Karpas-422 (cell line): Measurements from ENCODE around the gene PSMB10. TPM values are rescaled to one million over a fixed set of nuclear protein-coding genes. Genes with fewer than 3 reads are reported as not detected.
A peak's percentile ranks its signal among the peaks of the same experiment; 100 is the strongest.

Experiments
- DNase-seq: peaks from one replicate; pipeline ENCODE4 v3.0.0-alpha.2; 2015
- H2AFZ ChIP-seq: fragments of 200-600 bp; sonication (generic); 2 replicates; pipeline ENCODE4 v1.6.1; 2014; ENCODE audit warnings: antibody characterized with exemption, low read length, mixed read lengths
- H3K27ac ChIP-seq: fragments of 200-600 bp; sonication (generic); 2 replicates; pipeline ENCODE4 v1.5.1; 2014; ENCODE audit warnings: mild to moderate bottlenecking, low read length, moderate library complexity
- H3K27me3 ChIP-seq: fragments of 200-600 bp; sonication (generic); 2 replicates; pipeline ENCODE4 v1.6.1; 2014; ENCODE audit warnings: low read length, mixed read lengths
- H3K36me3 ChIP-seq: fragments of 200-600 bp; sonication (generic); 2 replicates; pipeline ENCODE4 v1.6.1; 2014; ENCODE audit warnings: low read length, mixed read lengths; ENCODE audit not compliant: insufficient read depth
- H3K4me1 ChIP-seq: fragments of 200-600 bp; sonication (generic); 2 replicates; pipeline ENCODE4 v1.6.1; 2014; ENCODE audit warnings: mild to moderate bottlenecking, low read length, mixed read lengths
- H3K4me2 ChIP-seq: fragments of 200-600 bp; sonication (generic); 2 replicates; pipeline ENCODE4 v1.6.1; 2014; ENCODE audit warnings: low read length, low read depth, mild to moderate bottlenecking; ENCODE audit not compliant: poor library complexity, severe bottlenecking
- H3K4me3 ChIP-seq: fragments of 200-600 bp; sonication (generic); 2 replicates; pipeline ENCODE4 v1.5.1; 2014; ENCODE audit warnings: mild to moderate bottlenecking, antibody characterized with exemption, low read length, mixed read lengths
- H3K79me2 ChIP-seq: fragments of 200-600 bp; sonication (generic); 2 replicates; pipeline ENCODE4 v1.6.1; 2014; ENCODE audit warnings: mild to moderate bottlenecking, low read length, mixed read lengths
- H3K9ac ChIP-seq: fragments of 200-600 bp; sonication (generic); 2 replicates; pipeline ENCODE4 v1.6.0; 2014; ENCODE audit warnings: low read length
- H3K9me2 ChIP-seq: fragments of 200-600 bp; sonication (generic), shearing (Covaris generic); replicated peaks from 2 replicates; pipeline ENCODE4 v1.6.0; 2014; ENCODE audit warnings: mild to moderate bottlenecking, low read length, moderate library complexity; ENCODE audit not compliant: insufficient read depth
- H3K9me3 ChIP-seq: fragments of 300-700, 200-600 bp; sonication (generic); 2 replicates; pipeline ENCODE4 v1.6.1; 2014; ENCODE audit warnings: low read length, mixed read lengths
- H4K20me1 ChIP-seq: fragments of 200-600 bp; sonication (generic); 2 replicates; pipeline ENCODE4 v1.6.1; 2014; ENCODE audit warnings: mild to moderate bottlenecking, antibody characterized with exemption, low read length, low read depth; ENCODE audit not compliant: insufficient read depth
- total RNA-seq: library from RNA; depleted of rRNA; stranded (reverse); fragments of >200 nt; shearing (Covaris generic); gene quantifications from 2 replicates; pipeline ENCODE4 v1.2.3, GENCODE V29; 2014; ENCODE audit warnings: low replicate concordance; rRNA removed

The PSMB10 gene
- total RNA-seq, result 92.4 and 264 TPM in 2 replicates

DNA sequence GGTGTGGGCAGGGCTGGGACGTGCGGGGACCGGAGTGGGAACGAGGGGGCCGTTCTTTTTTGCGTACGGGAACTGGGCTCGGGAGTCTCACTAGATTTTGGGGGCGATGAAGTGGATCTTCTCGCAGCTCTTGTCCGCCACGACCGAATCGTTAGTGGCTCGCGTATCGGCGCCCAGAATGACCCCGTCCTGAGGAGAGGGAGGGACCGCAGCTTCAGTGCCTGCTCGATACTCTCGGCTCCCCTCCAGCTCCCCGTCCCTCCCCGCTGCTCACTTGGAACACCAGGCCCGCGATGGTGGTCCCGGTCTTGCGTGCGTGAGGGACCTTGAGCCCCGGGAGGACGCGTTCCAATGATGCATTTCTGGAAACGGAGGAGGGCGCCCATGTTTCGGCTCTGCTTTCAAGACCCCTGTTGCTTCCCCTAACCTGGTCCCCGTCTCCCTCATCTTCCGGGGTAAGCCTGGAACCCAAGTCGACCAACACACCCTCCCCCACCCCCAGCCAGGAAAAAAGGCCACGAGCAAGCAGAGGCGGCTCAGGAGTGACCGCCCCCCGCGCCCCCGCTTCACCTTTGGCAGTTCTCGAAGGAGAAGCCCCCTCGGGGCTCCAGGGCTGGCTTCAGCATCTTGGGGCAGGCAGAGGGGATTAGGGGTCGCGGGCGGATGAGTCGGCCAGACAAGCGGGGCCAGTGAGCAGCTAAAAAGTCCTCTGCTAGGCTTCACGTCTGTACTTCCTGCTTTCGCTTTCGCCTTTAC lies at the start of gene PSMB10:
PSMB10 (minus strand) TSS at position 727 of the 756 bp plus-strand sequence; CDS start at position 626, 101 bp downstream.
- Histone ChIP-seq H3K27me3 (no peaks in the 10 kb centered on the region), H3K4me2 (peak within 1 kb of the TSS; percentile 77), H3K36me3 (peaks cover 19% of the 10 kb centered on the region; the same call in 1 of the 2 replicates), H3K9ac (peak within 1 kb of the TSS; percentile 98), H3K4me1 (peaks cover 27% of the 10 kb centered on the region), H4K20me1 (no peaks in the 10 kb centered on the region; the same call in 1 of the 2 replicates), H3K79me2 (peaks cover 34% of the 10 kb centered on the region), H3K27ac (peak within 1 kb of the TSS; percentile 89), H3K9me3 (no peaks in the 10 kb centered on the region), H2AFZ (no peak within 1 kb of the TSS), H3K4me3 (peak within 1 kb of the TSS; percentile 91), H3K9me2 (no peaks in the 10 kb centered on the region)
- no peak for DNase-seq

DNA sequence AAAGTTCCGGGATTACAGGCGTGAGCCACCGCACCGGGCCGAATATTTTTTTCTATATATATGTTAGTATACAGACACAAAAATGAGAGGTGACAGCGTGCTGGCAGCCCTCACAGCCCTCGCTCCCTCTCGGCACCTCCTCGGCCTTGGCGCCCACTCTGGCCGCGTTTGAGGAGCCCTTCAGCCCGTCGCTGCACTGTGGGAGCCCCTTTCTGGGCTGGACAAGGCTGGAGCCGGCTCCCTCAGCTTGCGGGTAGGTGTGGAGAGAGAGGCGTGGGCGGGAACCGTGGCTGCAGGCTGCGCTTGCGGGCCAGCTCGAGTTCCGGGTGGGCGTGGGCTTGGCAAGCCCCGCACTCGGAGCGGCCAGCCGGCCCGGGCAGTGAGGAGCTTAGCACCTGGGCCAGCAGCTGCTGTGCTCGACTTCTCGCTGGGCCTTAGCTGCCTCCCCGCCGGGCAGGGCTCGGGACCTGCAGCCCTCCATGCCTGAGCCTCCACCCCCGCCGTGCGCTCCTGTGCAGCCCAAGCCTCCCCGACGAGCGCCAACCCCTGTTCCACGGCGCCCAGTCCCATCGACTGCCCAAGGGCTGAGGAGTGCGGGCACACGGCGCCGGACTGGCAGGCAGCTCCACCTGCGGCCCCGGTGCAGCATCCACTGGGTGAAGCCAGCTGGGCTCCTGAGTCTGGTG lies 45.5 kb upstream of the PSMB10 start:
- H3K4me3 ChIP-seq, result no peak overlapping the region
- H3K27me3 ChIP-seq, result no peaks in the 10 kb centered on the region
- no peak overlapping the region for H3K9ac ChIP-seq
- peaks cover 6% of the 10 kb centered on the region; the same call in 1 of the 2 replicates for H3K4me1 ChIP-seq
- H2AFZ ChIP-seq, result no peak overlapping the region
- DNase-seq, result no peak
- H3K9me2 ChIP-seq, result no peaks in the 10 kb centered on the region
- no peaks in the 10 kb centered on the region for H3K9me3 ChIP-seq
- H3K27ac ChIP-seq, result no peak overlapping the region
- no peak overlapping the region for H3K4me2 ChIP-seq
- H3K79me2 ChIP-seq, result no peaks in the 10 kb centered on the region
- H3K36me3 ChIP-seq, result no peaks in the 10 kb centered on the region
- H4K20me1 ChIP-seq, result no peaks in the 10 kb centered on the region

GRCh38 chr16:67979955-67980678 lies 43.5 kb upstream of the PSMB10 start, which contains the start of gene DPEP3:
Gene DPEP3, minus strand, starts transcription at chr16:67980499. Its CDS starts 119 bp downstream, at chr16:67980380.
- H3K9me2 ChIP-seq, result no peaks in the 10 kb centered on the region
- no peaks in the 10 kb centered on the region for H3K9me3 ChIP-seq
- H3K4me3 ChIP-seq, result no peak within 1 kb of the TSS
- H3K9ac ChIP-seq, result no peak within 1 kb of the TSS
- no peak within 1 kb of the TSS for H3K4me2 ChIP-seq
- peaks cover 6% of the 10 kb centered on the region; the same call in 1 of the 2 replicates for H3K4me1 ChIP-seq
- no peaks in the 10 kb centered on the region for H4K20me1 ChIP-seq
- DNase-seq, result no peak
- H3K27me3 ChIP-seq, result no peaks in the 10 kb centered on the region
- no peak within 1 kb of the TSS for H2AFZ ChIP-seq
- H3K27ac ChIP-seq, result no peak within 1 kb of the TSS
- no peaks in the 10 kb centered on the region for H3K79me2 ChIP-seq
- H3K36me3 ChIP-seq, result no peaks in the 10 kb centered on the region

DNA sequence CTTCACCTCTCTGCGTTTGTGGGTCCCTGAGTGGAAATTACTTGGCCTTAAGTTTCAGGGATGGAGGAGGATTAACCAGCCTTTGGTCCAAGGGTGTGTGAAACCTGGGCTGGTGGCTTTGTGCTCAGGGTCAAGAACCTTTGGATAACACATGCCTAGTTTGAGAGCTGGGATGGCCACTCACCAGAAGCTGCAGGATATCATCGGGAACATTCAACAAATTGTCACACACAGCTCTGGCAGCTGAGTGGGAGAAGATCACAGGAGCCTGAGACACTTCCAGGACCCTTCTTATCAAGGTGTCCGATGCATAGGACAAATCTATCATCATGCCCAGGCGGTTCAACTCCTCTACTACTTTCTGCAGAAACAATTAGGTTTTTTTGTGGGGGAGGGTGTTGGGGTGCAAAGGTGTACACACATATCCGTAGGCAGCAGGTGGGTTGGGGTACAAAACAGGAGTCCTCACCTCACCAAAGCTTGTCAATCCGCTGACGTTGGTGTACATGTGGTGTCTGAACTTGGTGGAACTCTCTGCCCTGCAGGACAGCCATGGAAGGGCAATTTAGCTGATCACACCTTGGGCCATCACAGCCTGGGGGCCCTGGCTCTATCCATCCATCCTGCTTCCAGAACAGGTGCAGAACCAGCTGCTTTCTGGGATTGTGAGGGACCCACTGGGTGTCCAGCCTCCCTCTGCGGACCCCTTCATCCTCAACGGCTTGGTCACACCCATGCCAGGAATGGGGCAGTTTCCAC lies 41.0 kb upstream of the PSMB10 start:
- no peak overlapping the region for H2AFZ ChIP-seq
- no peak overlapping the region for H3K4me2 ChIP-seq
- no peaks in the 10 kb centered on the region for H3K27me3 ChIP-seq
- no peaks in the 10 kb centered on the region for H3K79me2 ChIP-seq
- no peaks in the 10 kb centered on the region for H3K9me3 ChIP-seq
- no peaks in the 10 kb centered on the region for H3K36me3 ChIP-seq
- no peaks in the 10 kb centered on the region for H4K20me1 ChIP-seq
- no peaks in the 10 kb centered on the region for H3K4me1 ChIP-seq
- H3K9ac ChIP-seq, result no peak overlapping the region
- H3K4me3 ChIP-seq, result no peak overlapping the region
- no peaks in the 10 kb centered on the region for H3K9me2 ChIP-seq
- no peak overlapping the region for H3K27ac ChIP-seq
- no peak for DNase-seq

- Histone ChIP-seq H3K9me3 (no peaks in the 10 kb centered on the region), H3K4me2 (no peak overlapping the region), H3K9me2 (no peaks in the 10 kb centered on the region), H2AFZ (no peak overlapping the region), H3K9ac (no peak overlapping the region), H3K4me3 (no peak overlapping the region), H4K20me1 (no peaks in the 10 kb centered on the region), H3K4me1 (no peaks in the 10 kb centered on the region), H3K27me3 (no peaks in the 10 kb centered on the region), H3K36me3 (no peaks in the 10 kb centered on the region), H3K27ac (no peak overlapping the region), H3K79me2 (no peaks in the 10 kb centered on the region)
- no peak for DNase-seq
Measured at GRCh38 chr16:67977005-67977404, 40.4 kb upstream of the PSMB10 start.

DNA sequence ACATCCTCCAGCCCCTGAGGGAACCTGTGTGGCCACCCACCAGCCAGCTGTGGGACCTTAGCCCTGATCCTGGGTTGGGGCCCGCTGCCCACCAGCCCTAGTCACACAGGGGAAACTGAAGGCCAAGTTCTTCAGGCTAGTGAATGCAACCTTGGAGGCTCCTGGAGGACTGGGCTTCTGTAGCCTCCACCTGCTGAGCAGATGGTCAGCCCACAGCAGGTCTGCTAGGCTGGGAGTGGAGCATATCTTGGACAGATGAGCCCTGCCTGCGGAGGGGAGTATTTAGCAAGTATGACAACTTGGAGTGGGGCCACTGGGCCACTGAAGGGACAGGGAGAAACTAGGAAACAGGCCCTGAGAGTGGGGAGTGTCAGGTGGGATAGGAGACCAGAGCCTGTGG lies 39.6 kb upstream of the PSMB10 start:
- no peak overlapping the region for H3K27ac ChIP-seq

DNA sequence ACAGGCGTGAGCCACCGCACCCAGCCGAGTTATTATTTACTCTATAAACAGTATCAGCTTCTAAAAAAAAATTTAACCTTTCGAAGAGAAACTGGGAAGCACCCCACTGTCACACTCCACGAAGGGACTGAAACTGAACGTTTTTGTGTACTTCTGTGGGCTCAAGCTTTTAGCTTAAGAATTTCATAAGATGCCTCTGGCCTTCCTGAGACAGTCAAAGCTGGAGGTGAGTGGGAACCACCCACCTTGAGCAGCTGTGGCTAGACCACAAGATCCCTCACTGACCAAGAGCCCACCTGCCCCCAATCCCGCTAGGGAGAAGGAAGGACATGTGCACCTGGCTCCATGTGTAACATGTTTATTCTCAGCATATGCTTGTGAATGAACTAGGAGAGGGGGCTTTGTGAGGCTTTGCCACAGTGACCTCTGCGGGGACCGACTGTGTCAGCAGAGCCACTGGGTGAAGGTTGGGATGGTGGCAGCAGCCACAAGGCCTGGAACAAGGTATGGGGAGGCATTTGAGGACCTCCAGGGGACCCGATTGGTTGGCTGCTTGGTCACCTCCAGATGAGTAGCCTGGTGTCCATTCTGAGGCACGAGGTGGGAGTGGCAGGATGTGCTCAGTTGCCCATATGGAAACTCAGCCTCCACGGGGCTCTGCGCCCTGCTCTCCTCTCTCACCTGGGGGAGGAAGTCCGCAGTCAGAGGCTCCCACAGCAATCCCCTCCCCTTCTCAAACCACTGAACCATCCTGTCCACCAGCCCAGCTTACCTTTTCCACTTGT lies 38.9 kb upstream of the PSMB10 start:
- Histone ChIP-seq H3K4me1 (no peaks in the 10 kb centered on the region), H3K9me2 (no peaks in the 10 kb centered on the region), H2AFZ (no peak overlapping the region), H3K79me2 (no peaks in the 10 kb centered on the region), H3K27ac (no peak overlapping the region), H3K4me2 (no peak overlapping the region), H3K4me3 (no peak overlapping the region), H3K36me3 (no peaks in the 10 kb centered on the region), H3K9ac (no peak overlapping the region), H3K9me3 (no peaks in the 10 kb centered on the region), H4K20me1 (no peaks in the 10 kb centered on the region), H3K27me3 (no peaks in the 10 kb centered on the region)
- no peak for DNase-seq

More for the DNA sequence above, 39.6 kb upstream of the PSMB10 start:
- H3K79me2 ChIP-seq, result no peaks in the 10 kb centered on the region
- no peak overlapping the region for H3K9ac ChIP-seq
- H3K4me2 ChIP-seq, result no peak overlapping the region
- no peaks in the 10 kb centered on the region for H4K20me1 ChIP-seq
- H3K36me3 ChIP-seq, result no peaks in the 10 kb centered on the region
- no peaks in the 10 kb centered on the region for H3K9me3 ChIP-seq
- no peak for DNase-seq
- H3K27me3 ChIP-seq, result no peaks in the 10 kb centered on the region
- H3K4me1 ChIP-seq, result no peaks in the 10 kb centered on the region
- H2AFZ ChIP-seq, result no peak overlapping the region
- H3K9me2 ChIP-seq, result no peaks in the 10 kb centered on the region
- no peak overlapping the region for H3K4me3 ChIP-seq
